NCI-H774 (cell line): ENCODE data around the gene AFTPH.

ENCODE experiments used
- DNase-seq: peaks from one replicate; lab custom pipeline; 2025; lab: John Stamatoyannopoulos, UW

Gene AFTPH

DNA sequence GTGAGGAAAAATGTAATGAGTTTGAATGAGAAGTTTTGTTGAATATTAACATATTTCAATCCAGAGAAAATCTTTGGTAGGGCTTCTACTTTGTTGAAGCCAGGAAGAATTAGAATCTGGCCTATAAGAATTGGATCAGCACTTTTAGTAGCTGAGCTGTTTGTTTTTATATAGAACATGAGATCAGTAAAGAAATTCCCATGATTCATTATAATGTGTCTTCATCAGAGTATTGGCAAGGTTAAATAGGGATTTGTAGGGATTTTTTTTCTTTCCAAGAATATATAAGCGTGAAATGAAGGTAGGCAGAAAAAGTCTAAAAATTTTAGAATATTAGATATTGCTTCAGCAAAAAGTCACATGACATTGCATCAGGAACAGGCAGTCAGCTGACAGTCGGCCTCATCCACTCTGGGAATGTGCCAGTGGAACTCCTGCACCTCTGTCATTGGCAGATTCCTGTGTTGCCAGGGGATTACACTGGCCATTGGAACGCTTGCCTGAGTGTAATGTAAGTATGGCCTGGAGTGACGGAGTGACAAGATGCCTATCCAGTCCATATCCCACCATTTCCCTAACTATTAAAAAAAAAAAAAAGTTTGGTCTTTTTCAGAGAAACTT is 69.0 kb downstream of the AFTPH start:
- DNase-seq, result no peak

DNA sequence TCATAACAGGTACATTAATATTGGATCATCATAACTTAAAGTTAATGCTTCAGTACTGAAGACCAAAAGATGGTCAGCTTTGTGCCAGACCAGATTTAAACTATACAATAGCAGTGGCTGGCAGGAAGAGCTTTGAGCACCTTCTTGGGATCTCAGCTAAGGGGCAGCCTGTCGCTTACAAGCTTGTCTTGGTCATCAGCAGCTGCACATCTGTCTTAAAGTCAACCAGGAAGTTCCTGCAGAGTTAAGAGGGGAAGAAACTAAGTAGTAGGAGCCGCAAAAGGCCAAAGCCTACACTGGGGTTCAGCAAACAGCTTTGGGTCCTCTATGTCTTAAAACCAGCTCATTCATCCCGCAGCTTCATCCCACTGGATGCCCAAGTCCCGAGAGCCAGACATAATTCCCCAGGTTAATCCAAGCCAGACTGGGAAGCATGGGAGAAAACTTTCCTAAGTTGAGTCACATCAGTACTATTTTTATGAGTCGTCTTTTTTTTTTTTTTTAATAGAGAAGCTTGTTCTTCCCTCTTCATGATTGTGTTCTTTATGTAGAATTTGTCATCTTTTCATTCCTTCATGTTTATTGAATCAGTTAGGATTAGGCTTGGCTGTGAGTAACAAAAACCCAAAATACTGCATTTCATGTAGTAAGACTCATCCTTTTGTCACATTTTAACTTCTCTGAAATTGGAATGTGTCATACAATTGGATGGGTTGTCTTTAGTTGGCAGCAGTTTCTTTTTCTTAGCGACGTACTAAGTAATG is 70.3 kb downstream of the AFTPH start:
- no peak for DNase-seq

DNA sequence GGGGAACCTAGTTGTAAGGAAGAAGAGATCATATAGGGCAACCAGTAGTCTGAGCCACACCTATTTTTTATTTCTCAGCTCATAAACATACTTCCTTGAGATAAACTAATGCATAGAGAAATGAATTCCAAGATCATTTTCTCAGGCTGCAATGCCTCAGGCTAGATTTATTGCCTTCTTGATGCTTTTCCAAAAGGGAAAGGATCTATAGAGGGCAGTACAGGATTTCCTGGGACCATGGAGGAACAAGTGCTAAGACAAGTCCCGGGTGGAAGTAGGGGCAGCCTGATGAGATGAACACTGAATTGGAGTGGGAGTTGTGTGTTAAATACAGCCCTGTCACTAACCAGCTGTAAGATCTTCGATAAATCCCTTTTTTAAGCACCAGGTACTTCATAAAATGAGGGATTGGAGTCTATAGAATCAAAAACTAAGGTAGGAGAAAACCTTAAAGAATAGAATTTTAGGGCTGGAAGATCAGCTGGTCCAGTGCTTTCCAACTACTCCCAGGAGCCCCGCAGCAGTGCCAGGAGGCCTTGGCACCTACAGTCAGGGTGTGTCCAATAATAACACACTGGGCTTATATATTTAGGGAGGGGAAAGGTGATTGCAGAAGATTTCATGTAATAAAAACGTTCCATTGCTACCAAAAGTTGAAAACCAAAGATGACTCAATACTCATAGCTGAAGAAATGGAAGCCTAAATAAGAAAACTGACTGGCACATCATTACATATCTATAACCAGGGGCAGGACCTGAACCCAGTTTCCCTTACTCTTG is 71.5 kb downstream of the AFTPH start:
- no peak for DNase-seq

DNA sequence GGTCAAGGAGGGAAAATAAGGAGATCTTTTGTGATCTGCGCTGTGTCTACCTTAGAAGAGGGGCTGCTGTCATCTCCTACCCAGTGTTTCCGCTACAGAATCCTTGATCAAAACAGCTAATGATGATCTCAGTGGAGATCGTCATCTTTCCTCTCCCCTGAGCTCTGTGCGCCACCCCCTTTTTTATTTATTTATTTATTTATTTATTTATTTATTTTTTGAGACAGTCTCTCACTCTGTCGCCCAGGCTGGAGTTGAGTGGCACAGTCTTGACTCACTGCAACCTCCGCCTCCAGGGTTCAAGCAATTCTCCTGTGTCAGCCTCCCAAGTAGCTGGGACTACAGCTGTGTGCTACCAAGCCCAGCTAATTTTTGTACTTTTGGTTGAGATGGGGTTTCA is 74.1 kb downstream of the AFTPH start:
- DNase-seq, result no peak

DNA sequence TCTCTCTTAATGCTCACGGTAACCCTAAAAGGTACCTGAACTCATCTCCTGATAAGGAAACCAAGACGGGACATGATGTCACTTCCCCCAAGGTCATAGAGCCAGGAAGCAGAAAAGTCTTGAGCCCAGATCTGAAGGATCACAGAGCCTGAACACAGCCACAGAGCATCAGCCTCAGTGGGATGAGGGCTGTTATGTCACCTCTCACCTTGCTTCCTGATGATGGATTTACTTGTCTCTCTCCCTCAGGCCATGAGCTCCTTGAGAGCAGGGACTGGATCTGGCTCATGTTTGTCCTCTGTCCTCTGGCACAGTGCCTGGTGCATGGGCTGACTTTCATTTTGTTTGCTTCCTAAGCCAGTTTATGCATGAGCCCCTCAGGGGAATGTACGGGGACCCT is 75.3 kb downstream of the AFTPH start:
- DNase-seq, result no peak

DNA sequence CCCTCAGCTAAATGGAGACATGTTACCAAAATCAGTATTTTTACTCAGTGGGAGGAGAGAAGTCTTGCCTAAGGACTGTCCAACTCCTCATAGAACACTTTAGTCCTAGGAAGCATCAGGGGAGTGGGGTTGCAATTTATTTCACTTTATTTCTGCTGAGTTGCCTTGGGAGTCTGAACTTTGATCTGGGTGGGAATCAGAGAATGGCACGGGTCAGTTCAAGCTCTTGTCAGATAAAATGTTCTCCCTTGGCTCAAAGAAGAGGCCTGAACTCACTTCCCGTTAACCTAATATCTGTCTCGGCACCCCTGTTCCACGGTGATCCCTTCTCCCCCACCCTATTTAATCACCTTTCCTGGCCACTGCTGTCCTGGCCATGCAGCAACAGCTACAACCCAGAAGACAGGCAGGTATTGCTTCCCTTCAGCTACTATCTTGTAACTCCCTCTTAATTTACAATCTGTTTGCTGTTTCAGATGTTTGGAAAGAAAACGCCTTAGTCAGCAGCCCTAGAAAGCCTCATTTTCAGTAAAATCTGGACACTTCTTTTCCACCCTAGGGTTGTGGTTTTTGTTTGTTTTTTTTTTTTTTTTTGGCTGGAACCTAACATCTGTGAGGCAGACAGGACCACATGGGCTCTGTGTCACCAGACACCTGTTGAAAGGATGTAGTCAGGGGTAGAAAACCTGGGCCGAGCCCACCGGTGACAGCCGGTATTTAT is 77.1 kb downstream of the AFTPH start:
- DNase-seq, result no peak

DNA sequence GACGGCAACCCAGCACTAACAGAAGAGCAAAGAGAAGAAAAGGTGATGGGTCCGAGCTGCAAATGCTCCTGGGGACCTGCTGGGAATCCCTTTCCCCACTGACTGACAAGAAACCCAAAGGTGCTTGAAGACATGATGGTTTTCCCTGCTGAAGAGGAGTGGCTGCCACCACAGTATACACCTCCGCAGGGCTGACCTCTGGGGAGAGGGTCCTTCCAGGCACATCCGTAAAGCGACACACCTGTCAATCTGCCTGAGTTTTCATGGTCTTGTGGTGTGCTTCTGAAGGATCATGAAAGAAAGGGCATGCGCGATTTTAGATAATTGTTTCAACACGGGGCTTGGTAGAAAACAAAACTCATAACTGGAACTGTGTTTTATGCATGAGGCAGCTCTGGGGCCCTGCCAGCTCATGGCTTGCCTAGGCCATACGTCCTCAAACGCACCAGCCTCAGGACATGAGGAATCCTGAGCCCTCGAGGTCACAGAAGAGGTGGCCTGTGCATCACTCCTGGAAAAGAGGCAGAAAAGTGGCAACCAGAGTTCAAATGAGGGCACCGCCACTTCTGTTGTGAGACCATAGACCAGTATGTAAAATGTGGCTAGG is 77.8 kb downstream of the AFTPH start:
- DNase-seq, result no peak

DNA sequence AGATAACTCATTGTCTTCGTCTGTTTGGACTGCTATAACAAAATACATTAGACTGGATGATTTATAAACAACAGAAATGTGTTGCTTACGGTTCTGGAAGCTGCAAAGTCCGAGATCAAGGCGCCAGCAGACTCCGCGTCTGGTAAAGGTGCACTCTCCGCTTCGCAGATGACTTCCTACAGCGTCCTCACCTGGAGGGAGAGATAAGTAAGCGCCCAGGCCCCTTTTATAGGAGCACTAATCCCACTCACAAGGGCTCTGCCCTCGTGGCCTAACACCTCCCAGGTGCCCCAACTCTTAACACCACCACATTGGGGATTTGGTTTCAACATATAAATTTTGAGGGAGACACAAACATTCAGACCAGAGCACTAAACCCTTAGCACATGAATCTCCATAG is 78.3 kb downstream of the AFTPH start:
- DNase-seq, result no peak

DNA sequence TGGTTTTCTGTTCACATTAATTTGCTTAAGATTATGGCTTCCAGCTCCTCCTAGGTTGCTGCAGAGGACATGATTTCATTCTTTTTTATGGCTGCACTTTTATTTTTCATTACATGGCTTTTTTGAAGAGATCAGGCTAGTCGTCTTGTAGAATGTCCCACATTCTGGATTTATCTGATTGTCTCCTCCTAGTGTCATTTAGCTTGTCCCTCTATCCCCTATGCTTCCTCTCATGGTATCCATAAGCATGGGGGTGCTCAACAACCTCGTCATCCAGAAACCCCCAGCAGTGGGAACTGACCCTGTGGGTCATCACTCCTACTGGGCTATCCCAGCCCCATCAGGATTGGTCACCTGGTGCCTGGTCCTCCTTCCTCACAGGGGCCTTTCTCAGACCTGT is 80.0 kb downstream of the AFTPH start:
- no peak for DNase-seq

DNA sequence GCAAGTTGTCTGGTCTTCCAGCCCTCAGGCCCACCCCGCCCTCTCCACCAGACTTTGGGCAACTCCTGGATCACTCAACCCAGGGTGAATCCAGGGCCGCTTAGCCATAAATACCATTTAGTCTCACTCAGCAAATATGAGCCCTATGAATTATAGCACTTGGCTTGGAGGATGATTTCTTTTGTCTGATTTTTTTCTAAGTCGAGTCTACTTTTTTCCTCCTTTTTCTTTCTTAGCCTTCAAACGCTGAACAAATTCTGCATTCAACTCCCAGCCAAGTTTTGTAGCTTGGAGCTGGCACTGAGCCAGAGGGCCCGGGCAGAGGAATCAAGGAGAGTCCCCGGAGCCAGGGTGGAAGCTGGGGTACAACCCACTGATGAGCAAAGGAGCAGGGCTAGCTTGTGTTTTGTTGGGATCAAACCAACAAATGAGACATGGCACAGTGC is 80.9 kb downstream of the AFTPH start:
- no peak for DNase-seq

DNA sequence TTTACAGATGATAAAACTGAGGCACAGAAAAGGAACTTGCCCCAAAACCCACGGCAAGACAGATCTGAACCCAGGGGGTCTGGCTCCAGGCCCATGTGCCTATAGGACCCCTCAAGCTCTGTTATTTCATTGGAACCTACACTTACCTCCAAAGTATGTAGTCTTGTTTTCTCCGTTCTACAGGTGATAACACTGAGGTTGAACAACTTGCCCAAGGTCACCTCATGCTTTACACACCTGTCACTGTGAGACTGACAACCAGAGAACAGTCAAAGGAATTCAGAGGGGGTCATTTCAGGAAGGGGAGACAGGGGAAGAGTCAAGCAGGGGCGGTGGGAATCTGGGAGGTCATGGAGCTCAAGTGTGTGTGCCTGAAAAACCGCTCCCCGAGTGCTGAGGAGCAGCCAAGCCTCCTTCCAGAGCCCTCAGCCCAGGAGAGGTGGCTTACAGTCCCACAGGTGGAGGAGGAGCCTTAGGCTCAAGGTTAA is 81.9 kb downstream of the AFTPH start:
- no peak for DNase-seq

DNA sequence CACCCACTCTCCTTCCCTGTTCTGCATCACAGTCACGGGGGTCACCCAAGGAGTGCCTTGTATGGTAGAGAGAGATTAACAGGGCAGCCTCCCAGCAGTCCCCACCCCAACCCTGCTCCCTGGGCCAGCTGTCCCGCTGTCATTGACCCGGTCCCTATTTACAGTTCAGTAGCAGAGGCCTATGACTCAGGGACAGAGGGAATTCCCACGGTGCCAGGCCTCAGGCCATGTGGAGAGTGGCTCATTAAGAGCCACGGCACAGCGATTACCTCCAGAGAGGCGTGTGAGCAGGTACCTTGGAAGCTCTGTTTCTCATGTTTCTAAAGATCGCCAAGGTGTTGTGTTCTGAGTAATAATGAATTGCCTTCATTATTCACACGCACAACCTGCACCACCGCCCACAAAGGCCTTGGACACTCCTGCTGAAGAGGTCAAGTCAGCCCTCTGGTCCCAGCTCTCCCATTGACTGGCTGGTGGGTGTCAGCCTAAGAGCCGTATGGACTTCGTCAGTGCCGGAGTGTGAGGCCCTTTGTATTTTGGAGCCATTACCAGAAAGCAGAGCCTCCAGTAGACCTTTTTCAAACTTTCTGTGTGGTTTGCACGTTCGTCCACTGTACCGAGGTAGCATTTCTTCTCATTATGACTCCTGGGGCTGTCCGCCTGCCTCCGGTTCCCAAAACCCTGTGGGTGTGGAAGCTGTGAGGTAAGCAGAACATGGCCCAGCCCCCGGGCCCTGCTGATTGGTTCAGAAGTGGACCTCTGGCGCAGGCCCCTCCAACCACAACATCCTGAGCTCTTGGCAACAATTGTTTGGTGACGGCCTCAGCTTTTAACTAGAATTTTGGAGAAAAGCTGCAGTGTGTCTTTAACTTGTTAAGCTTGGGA is 82.6 kb downstream of the AFTPH start:
- DNase-seq, result no peak

DNA sequence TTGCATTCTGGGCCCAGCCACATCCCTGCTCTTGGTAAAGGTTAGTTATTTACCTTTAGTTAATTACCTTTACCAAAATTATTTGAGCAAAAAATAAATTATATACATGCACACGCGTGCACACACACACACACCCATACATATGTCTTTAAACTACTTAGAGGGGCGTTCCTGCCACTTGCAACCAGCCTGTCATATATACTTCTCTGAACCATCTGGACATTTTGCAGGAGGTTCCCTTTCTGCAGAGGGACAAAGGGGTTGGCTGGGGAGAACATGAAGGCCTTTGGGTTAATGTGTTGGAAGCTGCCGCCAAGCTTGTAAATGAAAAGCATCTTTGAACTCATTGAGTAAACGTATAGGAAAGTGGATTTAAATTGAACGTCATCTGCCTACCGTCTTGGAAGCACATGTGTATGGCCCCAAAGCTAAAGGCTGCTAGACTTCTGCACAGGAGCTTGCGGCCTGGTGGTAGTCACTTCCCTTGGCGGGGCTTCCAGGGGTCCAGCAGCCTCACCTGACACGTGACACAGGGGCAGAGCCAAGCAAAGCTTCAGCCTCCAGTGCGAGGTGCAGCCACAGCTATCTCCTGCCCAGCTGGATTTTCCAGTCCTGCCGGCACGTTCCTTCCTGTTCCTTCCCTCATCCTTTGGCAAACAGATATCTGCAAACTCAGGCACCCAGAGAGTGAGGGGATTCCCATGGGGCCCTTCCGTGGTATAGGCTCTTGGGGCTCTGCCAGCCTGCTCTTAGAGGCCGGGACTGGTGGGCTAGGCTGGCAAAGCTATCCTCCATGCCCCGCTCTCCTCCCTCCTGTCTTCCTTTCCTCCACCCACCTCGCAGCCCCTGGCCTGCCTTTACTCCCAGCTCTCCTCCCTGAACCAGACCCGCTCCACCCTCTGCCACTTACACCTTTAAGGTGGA is 83.5 kb downstream of the AFTPH start:
- no peak for DNase-seq

DNA sequence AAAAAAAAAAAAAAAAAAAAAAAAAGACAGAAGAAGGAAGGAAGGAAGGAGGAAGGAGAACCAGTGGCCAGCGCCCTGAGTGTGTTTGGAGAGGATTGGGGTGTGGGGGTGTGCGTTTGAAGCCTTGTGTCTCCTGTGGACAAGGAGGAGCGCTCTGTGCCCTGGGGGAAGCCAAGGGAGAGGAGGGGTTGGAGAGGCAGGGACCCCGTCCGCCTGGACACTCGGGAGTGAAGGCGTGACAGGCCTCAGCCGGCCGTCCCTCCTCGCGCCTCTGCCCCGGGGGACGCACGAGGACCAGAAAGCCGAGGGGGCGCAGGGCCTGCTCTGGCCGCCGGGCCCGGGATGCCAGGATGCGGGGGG is 84.7 kb downstream of the AFTPH start:
- no peak for DNase-seq

DNA sequence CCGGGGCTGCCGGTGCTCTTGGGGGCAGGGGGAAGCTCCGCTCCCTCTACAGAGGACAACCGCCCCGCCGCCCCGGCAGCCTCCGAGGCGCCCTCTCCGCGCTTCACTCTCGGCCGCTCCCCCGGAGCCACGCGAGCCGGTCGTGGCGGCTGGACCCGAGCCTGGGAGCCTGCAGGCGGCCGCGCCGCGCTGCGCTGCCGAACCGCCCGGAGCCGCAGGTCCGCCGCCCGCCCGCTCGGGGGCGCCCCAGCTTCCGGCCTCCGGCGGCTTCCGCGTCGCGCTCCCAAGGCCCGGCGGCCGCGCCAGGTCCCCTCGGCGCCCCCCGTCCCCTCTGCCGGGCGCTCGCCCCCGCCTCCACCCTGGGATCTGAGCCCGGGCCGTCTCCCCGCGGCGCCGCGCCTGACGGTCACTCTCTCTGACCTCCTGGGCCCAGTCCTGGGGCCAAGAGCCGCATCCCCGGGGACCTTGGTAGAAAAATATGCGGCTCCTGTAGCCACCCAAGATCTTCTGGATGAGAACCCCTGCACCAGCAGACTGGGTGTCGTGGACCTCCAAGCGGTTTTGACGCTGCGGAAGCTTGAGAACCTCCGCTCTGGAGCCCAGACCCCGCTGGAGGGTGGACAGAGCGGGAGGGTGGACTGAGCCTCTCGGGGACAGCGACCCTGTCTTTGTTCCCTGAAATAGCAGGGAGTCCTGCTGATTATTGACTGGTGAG is 85.3 kb downstream of the AFTPH start:
- DNase-seq, result peak; percentile 42

DNA sequence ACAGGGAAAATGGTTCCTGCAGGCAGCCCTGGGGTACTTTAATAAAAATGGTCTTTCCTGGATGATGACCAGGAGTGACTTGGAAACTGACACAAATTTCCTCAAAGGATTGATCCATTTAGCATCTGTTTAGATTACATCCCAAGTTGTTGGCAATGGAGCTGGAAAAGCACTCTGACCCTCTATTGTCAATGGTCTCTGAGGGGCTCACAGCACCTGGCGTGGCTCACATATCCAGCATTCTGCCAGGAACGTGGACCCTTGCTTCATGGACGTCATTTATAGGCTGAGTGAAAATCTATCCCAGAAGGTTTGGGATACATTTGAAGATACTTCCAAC is 85.8 kb downstream of the AFTPH start:
- no peak for DNase-seq

DNA sequence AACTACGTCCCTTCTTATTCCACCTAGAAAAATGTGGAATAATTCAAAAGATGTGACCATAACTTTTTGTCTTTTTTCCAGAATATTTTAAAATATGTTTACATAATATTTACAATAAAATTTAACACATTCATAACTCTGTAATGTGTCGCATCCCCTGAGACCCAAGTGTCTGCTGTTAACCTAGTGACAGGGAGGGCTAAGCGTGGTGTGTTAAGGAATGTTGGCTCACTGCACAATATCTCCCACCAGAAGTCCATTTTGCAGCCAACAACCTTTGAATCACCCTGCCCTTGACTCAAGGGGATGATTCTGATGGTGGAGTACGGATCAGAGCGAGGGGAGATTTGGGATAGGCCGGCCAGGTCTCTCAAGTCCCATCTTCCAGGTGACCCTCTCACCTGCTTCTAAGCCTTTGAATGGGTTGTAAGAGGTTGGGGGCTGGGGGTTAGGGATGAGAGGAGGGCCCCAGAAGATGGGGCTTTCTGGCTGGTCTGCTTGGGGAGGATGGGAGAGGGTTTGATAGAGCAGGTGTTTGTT is 86.3 kb downstream of the AFTPH start:
- DNase-seq, result no peak

DNA sequence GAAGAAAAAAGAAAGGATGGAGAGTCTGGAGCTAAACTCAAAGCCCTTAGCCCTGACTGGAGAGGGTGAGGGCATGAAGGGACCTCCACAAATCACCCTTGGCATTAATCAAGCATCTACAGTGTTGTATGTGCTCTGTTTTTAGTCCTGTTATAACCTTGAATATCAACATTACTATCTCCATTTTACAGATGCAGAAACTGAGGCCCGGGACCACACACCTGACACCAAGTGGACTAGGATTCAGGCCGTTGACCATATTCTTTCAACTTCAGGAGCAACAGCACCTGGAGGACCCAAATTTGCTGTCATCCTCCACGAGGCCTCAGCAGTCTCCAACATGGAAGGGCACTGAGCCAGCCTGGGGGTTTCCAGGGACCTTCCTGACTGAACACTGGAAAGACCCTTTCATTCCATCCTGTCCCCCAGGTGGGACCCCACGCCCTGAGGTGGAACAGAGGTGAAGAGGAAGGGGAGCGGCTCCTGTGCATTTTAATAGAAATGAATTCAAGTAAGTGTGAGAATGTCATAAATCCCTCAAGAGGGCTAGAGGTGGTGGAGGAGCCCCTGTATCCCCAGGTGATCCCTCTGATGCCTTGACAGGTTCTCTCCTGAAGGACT is 88.6 kb downstream of the AFTPH start:
- DNase-seq, result no peak

DNA sequence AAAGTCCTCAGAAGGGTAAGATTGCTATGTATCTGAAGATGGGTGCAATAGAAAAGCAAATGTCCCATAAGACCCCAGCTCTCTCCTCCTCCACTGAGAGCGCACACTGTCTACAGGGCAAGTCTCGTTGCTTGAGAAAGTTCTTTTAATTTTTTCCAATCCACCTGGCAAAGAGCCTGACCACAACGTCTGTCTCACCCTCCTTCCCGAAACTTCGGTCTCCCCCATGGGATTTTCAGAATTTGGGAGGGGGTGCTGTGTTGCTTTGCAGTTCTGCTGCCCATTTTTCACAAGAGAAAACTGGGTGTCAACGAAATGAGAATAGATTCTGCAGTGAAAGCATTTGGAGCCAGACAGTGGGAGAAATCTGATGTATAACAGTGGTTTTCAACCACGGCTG is 89.1 kb downstream of the AFTPH start:
- no peak for DNase-seq
